Esophagus (tissue), 2 donors: Measurements from ENCODE around the gene MPPED1. TPM values are rescaled to one million over a fixed set of nuclear protein-coding genes. Genes with fewer than 3 reads are reported as not detected.
A peak's percentile ranks its signal among the peaks of the same experiment; 100 is the strongest.

ENCODE experiments used
- H3K27ac ChIP-seq, 2 donors: one replicate each; pipeline ENCODE4 v1.5.1; 2013; ENCODE audit warnings: low read depth in 2 of 2, mild to moderate bottlenecking in 2 of 2, inconsistent platforms in 1 of 2, low read length in 1 of 2, moderate library complexity in 1 of 2
- H3K27me3 ChIP-seq, 2 donors: one replicate each; pipeline ENCODE4 v1.6.1; 2013; ENCODE audit warnings: low read length in 2 of 2, control low read depth in 1 of 2, mild to moderate bottlenecking in 1 of 2; ENCODE audit not compliant: insufficient read depth in 2 of 2, control insufficient read depth in 1 of 2
- H3K36me3 ChIP-seq, 2 donors: one replicate each; pipeline ENCODE4 v1.6.1; 2013; ENCODE audit warnings: low read length in 1 of 2; ENCODE audit not compliant: control insufficient read depth in 2 of 2, insufficient read depth in 2 of 2
- H3K4me1 ChIP-seq, 2 donors: one replicate each; pipeline ENCODE4 v1.6.1; 2013; ENCODE audit warnings: low read length in 1 of 2; ENCODE audit not compliant: control insufficient read depth in 2 of 2, insufficient read depth in 2 of 2
- H3K4me3 ChIP-seq, 2 donors: one replicate each; pipeline ENCODE4 v1.5.1; 2013; ENCODE audit warnings: low read length in 2 of 2, mild to moderate bottlenecking in 2 of 2, low read depth in 1 of 2, moderate library complexity in 1 of 2
- H3K9me3 ChIP-seq, 2 donors: one replicate each; pipeline ENCODE4 v1.6.1; 2013; ENCODE audit warnings: mild to moderate bottlenecking in 2 of 2, low read depth in 1 of 2, low read length in 1 of 2, moderate library complexity in 1 of 2; ENCODE audit not compliant: control insufficient read depth in 2 of 2, insufficient read depth in 1 of 2
- WGBS, 2 donors: extraction: QIAGEN DNeasy Blood & Tissue Kit; methylation state at CpG; one replicate each; pipeline ENCODE4 v1.1.7; 2013; 5-methylcytosine and 5-hydroxymethylcytosine counted together
- polyA plus RNA-seq, 2 donors: library from polyadenylated mRNA; stranded (reverse); fragments of 200-250 nt; gene quantifications; one replicate each; pipeline ENCODE4 v1.2.3, GENCODE V29; 2013
- donor health status: healthy with polysubstance abuse.
- donor health status: Bipolar disorder and iron deficiency.

Gene MPPED1
- polyA plus RNA-seq, 2 donors = 0.01 TPM; not detected in 1

GRCh38 chr22:43531651-43532050 lies 119.8 kb downstream of the MPPED1 start:
- no peak overlapping the region for H3K27ac ChIP-seq
- no peaks in the 10 kb centered on the region for H3K27me3 ChIP-seq
- no peak overlapping the region for H3K4me3 ChIP-seq
- H3K4me1 ChIP-seq = peaks cover 0 to 20% of the 10 kb centered on the region in 2 donors
- no peaks in the 10 kb centered on the region for H3K36me3 ChIP-seq
- H3K9me3 ChIP-seq = peaks cover 0 to 3% of the 10 kb centered on the region in 2 donors
- 50 to 53% methylated on average over 4 of the region's 4 CpGs for WGBS, 2 donors

DNA sequence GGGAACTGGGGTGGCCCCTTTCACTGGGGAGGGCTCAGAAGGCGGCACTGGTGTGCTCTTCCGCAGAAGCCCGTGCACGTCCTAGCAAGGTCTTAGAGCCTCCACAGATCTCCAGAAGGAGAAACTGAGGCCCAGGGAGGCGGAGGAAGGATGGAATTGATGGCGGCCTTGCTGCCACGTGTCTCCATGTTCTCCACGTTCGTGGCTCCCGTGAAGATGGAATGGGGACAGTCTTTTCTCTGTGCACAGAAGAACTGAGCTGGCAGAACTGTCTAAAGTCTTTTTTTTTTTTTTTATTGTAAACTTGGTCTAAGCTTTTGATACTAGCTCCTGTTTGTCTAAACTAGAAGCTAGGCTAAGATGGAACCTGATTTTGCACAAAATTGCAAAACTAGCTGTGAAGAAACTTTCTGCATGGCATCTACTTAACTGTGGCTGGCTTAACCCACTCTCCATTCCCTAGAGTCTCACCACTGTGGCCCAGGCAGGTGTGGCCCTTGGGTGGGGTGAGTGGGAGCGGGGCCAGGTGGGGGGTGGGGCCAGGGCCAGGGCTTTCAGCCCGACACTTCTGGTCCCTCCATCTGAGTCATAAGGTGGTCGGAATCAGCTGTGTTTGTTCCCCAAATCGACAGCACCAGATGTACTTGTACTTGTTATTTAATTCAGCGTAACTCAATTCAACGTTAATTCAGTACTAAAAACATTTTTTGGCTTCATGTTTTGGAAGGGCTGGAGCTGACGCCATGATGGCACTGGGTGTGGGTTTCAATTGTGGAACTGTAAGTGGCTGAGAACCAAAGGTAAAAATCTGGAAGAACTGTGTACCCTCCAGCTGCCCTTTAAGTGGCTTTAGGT lies 120.7 kb downstream of the MPPED1 start:
- no peaks in the 10 kb centered on the region for H3K36me3 ChIP-seq
- no peaks in the 10 kb centered on the region for H3K27me3 ChIP-seq
- no peak overlapping the region for H3K4me3 ChIP-seq
- H3K9me3 ChIP-seq = peaks cover 0 to 3% of the 10 kb centered on the region in 2 donors
- WGBS, 2 donors = 74 to 78% methylated on average over 17 of the region's 17 CpGs
- H3K27ac ChIP-seq = peak overlapping the region in 1 of 2 donors; percentile 61
- H3K4me1 ChIP-seq = peaks cover 0 to 20% of the 10 kb centered on the region in 2 donors

GRCh38 chr22:43533156-43533530 lies 121.3 kb downstream of the MPPED1 start:
- H3K9me3 ChIP-seq = peaks cover 0 to 3% of the 10 kb centered on the region in 2 donors
- H3K27ac ChIP-seq = no peak overlapping the region
- 79 to 86% methylated on average over 3 of the region's 3 CpGs for WGBS, 2 donors
- H3K4me3 ChIP-seq = no peak overlapping the region
- peaks cover 0 to 20% of the 10 kb centered on the region in 2 donors for H3K4me1 ChIP-seq
- no peaks in the 10 kb centered on the region for H3K36me3 ChIP-seq
- no peaks in the 10 kb centered on the region for H3K27me3 ChIP-seq

DNA sequence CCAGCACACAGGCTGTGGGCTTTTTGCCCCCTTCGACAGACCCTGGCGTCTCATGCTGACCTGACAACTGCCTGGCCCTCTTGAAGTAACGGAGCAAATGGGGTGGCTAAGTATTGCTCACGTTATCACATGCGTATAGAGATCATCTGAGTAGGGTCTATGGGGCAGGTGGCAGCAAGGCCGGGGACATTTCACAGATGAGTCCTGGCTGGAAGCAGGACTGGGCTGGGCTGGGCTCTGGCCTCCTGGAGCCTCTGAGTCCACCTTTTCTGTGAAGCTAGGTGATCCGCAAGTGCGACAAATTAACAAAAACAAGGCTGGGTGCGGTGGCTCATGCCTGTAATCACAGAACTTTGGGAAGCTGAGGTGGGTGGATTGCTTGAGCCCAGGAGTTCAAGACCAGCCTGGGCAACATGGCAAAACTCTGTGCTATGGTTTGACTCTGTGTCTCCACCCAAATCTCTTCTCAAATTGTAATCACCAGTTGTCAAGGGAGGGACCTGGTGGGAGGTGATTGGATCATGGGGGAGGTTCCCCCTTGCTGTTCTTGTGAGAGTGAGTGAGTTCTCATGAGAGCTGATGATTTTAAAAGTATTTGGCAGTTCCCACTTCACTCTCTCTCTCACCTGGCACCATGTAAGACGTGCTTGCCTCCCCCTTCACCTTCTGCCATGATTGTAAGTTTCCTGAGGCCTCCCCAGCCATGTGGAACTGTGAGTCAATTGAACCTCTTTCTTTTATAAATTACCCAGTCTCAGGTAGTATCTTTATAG lies 122.0 kb downstream of the MPPED1 start:
- Histone ChIP-seq H3K27ac (no peak overlapping the region), H3K36me3 (no peaks in the 10 kb centered on the region), H3K4me3 (no peak overlapping the region), H3K27me3 (no peaks in the 10 kb centered on the region), H3K4me1 (peaks cover 0 to 20% of the 10 kb centered on the region in 2 donors), H3K9me3 (peaks cover 0 to 3% of the 10 kb centered on the region in 2 donors)
- WGBS, 2 donors = 91% methylated on average over 10 of the region's 10 CpGs

- Histone ChIP-seq H3K9me3 (no peaks in the 10 kb centered on the region), H3K27ac (peak overlapping the region in 1 of 2 donors; percentile 68), H3K36me3 (no peaks in the 10 kb centered on the region), H3K4me1 (peaks cover 0 to 24% of the 10 kb centered on the region in 2 donors), H3K4me3 (no peak overlapping the region), H3K27me3 (no peaks in the 10 kb centered on the region)
- 81 to 84% methylated on average over 6 of the region's 6 CpGs for WGBS, 2 donors
Observed at GRCh38 chr22:43534916-43535315, 123.1 kb downstream of the MPPED1 start.

DNA sequence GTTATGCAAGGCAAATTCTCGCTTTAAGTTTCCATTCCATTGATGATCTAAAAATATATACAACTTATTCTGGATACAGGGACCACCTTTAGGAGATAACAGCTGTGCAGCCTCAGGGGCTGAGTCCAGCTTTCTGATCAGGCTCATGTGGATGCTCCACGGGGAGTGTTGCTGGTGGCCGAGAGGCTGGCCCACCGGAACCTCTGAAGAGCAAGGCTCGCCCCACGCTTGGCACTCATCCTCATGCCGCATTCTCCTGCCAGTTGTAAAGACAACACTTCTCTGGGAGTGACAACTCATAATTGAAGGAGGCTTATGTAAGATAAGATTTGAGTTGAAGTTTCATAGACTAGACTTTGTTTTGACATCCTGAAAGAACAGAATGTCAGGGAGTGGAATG lies 123.5 kb downstream of the MPPED1 start:
- Histone ChIP-seq H3K4me3 (no peak overlapping the region), H3K27ac (peak overlapping the region; percentile 26 to 84), H3K36me3 (no peaks in the 10 kb centered on the region), H3K9me3 (no peaks in the 10 kb centered on the region), H3K4me1 (peaks cover 0 to 22% of the 10 kb centered on the region in 2 donors), H3K27me3 (no peaks in the 10 kb centered on the region)
- 64 to 75% methylated on average over 7 of the region's 7 CpGs for WGBS, 2 donors

DNA sequence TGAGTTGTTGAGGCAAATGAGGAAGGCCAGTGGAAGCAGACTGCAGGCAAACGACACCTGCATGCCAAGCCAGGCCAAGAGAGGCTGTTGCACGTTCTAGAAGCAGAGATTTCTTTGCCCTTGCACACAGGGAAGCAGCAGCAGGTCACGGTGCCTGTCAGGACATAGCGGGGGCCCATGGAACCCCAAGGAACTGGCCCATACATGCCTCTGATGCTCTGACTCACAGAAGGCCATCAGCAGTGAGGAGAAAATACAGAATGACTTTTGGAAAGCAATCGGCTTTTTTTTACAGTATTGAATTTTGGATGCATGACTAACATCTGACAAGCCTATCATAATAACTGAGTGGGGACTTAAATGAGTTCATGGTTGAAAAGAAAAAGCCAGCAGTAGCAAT lies 123.9 kb downstream of the MPPED1 start:
- Histone ChIP-seq H3K4me3 (no peak overlapping the region), H3K27ac (peak overlapping the region in 1 of 2 donors; percentile 61), H3K9me3 (no peaks in the 10 kb centered on the region), H3K27me3 (no peaks in the 10 kb centered on the region), H3K36me3 (no peaks in the 10 kb centered on the region), H3K4me1 (peaks cover 0 to 18% of the 10 kb centered on the region in 2 donors)
- WGBS, 2 donors = 47 to 62% methylated on average over 5 of the region's 5 CpGs

- 89 to 91% methylated on average over 14 of the region's 14 CpGs for WGBS, 2 donors
Observed at GRCh38 chr22:43537019-43537585, 125.3 kb downstream of the MPPED1 start.

More at GRCh38 chr22:43537019-43537585, 125.3 kb downstream of the MPPED1 start:
- Histone ChIP-seq H3K9me3 (no peaks in the 10 kb centered on the region), H3K27ac (no peak overlapping the region), H3K4me1 (peaks cover 0 to 13% of the 10 kb centered on the region in 2 donors), H3K36me3 (no peaks in the 10 kb centered on the region), H3K27me3 (no peaks in the 10 kb centered on the region), H3K4me3 (no peak overlapping the region)
